ENCODE data around the gene SLC35F6.

The SLC35F6 gene, protein sequence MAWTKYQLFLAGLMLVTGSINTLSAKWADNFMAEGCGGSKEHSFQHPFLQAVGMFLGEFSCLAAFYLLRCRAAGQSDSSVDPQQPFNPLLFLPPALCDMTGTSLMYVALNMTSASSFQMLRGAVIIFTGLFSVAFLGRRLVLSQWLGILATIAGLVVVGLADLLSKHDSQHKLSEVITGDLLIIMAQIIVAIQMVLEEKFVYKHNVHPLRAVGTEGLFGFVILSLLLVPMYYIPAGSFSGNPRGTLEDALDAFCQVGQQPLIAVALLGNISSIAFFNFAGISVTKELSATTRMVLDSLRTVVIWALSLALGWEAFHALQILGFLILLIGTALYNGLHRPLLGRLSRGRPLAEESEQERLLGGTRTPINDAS

GRCh38 chr2:26764078-26764887 lies at the start of gene SLC35F6:
Gene SLC35F6, plus strand, starts transcription at chr2:26764284. Its CDS starts 66 bp downstream, at chr2:26764350.
- peak; percentile 76 for DNase-seq (ENCODE audit: low spot score)

DNA sequence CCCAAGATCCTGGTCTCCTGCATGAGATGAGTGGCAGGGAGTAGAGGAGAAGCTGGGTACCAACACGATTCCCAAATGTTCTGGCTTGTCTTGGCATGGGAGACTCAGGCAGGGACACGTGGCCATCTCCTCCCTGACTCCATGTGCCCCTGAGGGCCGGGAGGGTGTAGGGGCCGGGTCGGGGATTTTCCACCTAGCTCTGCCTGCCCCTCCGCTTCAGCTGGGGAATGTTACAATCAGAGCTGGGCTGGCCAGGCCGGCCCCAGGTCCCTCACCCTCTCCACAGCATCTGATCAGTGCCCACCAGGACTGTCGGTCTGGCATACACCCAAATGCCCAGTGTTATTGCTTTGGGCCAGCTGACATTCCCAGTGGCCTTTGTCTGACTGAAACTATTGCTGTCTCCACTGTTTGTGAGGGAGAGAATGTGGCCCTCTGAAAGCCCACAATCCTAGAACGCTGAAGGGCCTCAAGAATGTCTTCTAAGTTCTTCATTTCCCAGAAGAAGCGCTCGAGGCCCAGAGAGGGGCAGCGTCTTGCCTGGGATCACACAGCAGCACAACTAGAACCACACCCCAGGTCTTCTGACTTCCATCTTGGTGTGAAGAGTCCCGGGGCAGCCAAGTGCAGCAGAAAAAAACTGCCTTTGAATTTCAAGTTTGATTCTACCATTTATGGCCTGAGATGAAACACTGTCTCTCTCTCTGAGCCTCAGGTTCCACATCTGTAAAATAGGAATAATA lies 48.4 kb upstream of the SLC35F6 start:
- no peak for DNase-seq (ENCODE audit: low spot score)

- DNase-seq (ENCODE audit: low spot score), result no peak
These were observed 47.7 kb upstream of the SLC35F6 start for GRCh38 chr2:26716340-26716739.

- no peak for DNase-seq (ENCODE audit: low spot score)
These were observed 47.3 kb upstream of the SLC35F6 start for GRCh38 chr2:26716769-26717168.

- no peak for DNase-seq (ENCODE audit: low spot score)
These were observed 46.7 kb upstream of the SLC35F6 start for GRCh38 chr2:26717362-26717761.

- no peak for DNase-seq (ENCODE audit: low spot score)
These were observed 45.0 kb upstream of the SLC35F6 start for GRCh38 chr2:26718949-26719686.

DNA sequence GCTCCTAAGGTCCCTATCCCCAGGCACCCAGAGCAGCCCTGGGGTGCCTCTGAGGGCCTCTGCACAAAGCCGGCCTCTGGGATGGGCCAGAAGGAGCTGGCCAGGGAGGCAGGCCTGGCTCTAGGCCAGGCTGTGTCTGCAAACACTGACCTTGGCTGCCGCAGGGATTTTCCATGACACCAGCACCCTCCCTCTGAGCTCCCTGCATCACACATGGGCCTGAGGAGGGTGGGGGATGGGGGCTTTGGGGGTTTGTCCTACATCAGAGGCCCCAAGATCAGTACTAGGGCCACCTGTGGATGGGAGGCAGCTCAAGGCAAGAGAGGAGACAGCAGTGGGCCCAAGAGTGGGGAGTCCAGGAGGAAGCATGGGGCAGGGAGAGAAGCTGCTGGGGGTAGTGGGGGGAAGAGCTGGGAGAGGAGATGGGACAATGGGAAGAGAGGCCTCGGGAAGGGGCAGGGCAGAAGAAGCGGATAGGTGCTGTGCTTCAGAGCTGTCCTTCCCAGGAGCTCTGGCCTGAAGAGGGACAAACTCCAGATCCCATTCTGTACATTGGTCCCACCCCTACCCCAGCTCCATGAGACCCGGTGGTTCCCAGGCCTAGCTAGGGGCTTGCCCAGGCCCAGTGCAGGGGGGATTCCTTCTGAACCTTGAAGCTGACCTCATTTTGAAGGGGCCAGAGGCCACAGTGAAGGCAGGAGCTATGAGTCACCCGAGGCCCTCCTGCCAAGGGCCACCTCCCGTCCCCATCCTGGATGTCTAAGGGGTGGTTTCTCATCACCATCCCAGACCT lies 43.6 kb upstream of the SLC35F6 start:
- peak; percentile 67 for DNase-seq (ENCODE audit: low spot score)

DNA sequence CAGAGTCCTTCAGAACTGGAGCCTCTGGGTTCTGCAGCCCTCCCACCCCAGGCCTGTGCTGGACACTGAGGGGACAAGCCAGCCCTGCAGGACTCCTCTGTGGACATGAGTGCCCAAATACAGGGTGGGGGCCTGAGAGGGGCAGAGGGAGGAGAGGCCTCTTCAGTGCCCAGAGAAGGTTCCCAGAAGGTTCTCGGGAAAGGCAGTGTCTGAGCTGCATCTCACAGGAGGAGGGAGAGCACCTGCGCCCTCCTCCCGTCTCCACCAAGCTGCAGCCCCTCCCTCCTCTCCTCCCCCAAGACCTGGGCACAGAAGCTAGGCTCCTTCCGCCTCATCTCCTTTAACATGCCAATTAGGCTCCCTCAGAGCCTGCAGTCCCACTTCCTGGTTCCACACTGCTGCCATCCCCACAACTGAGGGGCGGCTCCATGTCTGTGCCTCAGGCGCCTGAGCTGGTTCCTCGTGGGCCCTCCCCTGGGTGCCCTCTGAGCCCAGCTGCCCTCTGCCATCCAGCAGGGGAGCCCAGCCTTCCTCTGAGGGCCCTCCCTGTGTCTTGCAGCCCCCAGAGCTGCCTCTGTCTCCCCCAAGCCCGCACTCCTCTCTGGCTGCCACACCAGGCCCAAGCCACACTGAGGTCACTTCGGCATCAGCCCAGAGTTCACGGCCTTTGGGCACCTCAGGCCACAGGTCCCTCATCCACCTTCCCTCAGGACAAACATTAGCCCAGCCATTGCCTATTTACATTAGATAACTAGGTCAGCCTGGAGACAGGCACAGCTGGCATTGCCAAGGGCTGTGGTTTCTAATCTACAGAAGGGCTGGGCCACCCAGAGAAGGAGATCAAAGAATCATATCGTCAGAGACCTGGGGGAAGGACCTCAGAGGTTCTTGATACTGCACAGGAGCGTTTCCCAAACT lies 42.7 kb upstream of the SLC35F6 start:
- DNase-seq (ENCODE audit: low spot score), result peak; percentile 44

DNA sequence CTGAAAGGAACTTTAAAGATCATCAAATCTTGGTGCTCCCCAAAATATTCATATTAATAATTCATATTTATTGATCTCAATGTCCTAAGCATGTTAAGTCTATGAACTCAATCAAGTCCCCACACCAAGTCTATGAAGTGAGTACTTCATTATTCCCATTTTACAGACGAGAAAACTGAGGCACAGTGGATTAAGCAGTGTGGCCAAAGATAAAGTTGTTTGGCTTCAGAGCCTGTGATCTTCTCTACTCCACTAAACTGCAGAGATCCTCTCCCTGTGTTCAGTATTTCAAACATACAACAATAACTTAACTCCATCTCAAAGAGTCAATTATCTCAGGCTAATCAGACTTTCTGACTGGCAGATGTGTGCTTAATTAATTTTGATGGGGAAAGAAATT lies 41.8 kb upstream of the SLC35F6 start:
- no peak for DNase-seq (ENCODE audit: low spot score)

GRCh38 chr2:26722911-26723310 lies 41.2 kb upstream of the SLC35F6 start:
- DNase-seq (ENCODE audit: low spot score), result no peak

- DNase-seq (ENCODE audit: low spot score), result no peak
These were observed 40.6 kb upstream of the SLC35F6 start for GRCh38 chr2:26723475-26723874.

DNA sequence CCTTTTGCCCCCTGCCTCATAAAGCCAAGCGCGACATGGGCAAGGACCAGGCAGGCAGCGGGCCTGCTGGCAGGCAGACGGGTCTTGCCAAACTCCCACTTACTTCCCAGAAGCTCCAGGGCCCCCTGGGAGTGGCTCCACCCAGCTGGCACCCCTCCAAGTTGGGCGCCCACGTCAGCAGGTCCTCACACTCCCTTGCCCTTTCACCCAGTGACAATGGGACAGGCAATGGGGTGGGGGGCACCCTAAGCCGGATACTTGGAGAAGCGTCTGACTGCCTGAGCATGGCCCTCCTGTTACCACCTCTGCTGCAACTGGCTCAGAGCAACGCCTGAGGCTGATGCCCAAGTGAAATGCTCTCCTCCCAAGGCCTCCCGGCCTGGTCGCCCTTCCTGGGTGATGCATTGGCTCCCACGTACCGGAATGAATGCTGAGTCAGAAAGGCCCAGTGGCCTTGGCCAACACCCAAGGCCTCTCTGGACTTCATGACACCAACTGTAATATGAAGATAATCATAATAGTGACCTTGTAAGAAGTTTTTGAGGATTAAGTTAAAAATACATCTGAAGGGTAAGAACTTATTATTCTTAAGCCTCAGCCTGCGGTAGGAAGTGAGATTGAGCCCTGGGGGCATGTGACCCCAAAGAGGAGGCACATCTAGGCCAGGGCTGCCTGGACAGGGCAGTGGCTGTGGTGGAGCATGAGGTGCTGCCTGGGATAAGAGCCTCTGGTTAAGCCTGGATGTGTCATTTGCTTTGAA lies 39.9 kb upstream of the SLC35F6 start:
- DNase-seq (ENCODE audit: low spot score), result no peak

- no peak for DNase-seq (ENCODE audit: low spot score)
These were observed 39.1 kb upstream of the SLC35F6 start for GRCh38 chr2:26724784-26725520.

DNA sequence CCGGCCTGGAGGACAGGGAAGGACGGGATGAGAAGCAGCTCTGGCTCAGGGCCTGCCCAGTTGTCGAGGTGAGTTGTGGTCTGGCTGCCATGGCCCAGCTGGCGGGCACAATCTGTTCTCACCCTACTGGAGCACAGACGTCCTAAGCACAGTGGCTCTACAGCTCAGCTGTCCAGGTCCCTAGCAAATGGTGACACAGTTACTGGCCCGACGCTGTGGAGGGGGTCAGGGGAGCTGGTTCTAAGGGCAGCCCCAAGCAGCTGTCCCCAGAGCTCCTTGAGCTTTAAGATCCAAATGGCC lies 38.6 kb upstream of the SLC35F6 start:
- no peak for DNase-seq (ENCODE audit: low spot score)

GRCh38 chr2:26726228-26726627 lies 37.9 kb upstream of the SLC35F6 start:
- DNase-seq (ENCODE audit: low spot score), result no peak

GRCh38 chr2:26727641-26728561 lies 36.2 kb upstream of the SLC35F6 start:
- DNase-seq (ENCODE audit: low spot score), result no peak

DNA sequence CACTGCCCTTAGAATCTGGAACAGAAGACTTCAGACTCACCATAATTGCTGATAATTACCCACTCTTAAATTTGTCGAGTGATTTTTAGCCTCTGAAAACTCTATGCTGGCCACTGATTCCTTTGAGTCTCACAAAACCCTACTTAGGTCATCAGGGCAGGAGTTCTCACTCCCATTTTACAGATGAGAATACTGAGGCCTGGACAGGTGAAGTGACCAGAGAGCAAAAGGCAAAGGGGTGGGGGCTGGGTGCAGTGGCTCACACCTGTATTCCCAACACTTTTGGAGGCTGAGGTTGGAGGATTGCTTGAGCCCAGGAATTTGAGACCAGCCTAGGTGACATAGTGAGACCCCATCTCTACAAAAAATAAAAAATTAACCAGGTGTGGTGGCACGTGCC lies 34.8 kb upstream of the SLC35F6 start:
- no peak for DNase-seq (ENCODE audit: low spot score)

All from HuH-7 (cell line).